NCI-H345 treated with DMSO at 0.1 percent for 48 hours (cell line): ENCODE data around the gene SND1.

Source experiments
- DNase-seq: peaks from one replicate; lab custom pipeline; 2025; ENCODE audit not compliant: unreplicated experiment; lab: John Stamatoyannopoulos, UW

SND1 gene

GRCh38 chr7:128121711-128122530 is 469.9 kb downstream of the SND1 start:
- DNase-seq = no peak

DNA sequence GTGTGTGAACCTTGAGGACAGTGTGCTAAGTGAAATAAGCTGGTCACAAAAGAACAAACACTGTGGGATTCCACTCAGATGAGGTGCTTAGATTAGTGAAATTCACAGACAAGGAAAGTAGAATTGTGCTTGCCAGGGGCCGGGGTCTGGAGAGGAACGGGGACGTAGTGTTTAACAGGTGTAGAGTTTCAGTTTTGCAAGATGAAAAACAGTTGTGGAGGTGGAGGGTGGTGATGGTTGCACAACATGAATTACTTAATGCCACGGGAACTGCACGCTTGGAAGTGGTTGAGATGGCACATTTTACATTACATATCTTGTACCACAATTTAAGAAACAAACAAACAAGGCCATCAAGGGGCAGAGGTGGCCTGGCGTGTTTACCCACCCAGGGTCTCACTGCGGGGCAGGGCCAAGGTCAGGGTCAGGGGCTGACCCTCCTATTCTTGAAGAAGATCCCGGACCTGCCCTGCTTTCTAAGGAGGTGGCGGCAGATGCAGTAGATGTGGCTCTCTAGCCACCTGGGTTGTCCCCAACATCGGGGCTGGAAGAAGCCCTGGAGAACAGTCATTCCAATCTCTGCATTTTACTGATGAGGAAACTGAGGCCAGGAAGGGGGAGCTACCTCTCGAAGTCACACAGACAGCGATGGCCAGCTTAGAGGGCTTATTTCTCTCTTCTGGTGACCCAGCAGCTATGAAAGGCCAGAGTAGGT is 470.7 kb downstream of the SND1 start:
- DNase-seq = no peak

GRCh38 chr7:128123291-128124037 is 471.5 kb downstream of the SND1 start:
- DNase-seq = no peak

- no peak for DNase-seq
These were observed 472.8 kb downstream of the SND1 start for GRCh38 chr7:128124786-128125185.

DNA sequence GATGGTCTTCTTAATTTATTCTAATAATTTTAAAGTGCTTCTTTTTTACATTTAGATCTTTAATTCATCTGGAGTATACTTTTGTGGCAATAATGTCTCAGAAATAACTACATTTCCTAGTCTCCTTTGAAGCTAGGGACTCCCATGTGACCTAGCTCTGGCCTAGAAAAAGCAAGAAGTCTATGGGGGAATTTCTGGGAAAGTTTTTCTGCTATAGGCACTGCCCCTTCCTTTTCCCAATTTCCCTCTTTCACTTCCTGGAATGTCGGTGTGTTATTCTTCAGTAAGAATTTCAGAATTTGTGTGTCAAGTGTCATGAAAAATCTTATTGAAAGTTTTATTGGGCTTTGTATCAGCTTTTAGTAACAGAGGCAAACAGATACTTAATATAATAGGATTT is 473.8 kb downstream of the SND1 start:
- no peak for DNase-seq

DNA sequence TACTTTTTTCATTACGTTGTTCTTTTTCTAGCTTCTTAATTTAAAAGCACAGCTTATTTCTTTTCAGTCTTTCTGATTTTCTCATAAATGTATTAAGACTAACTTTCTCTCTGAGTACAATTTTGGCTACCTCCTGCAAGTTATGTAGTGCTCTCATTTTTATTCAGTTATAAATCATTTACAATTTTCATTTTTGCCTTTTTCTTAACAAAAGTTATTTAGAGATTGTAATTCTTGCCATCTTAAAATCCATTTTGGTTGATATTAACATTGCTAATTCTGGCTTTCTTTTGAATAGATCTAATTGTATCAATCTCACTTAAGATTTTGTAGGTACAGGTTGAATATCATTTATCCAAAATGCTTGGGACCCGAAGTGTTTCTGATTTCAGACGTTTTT is 476.4 kb downstream of the SND1 start:
- no peak for DNase-seq

- no peak for DNase-seq
These were observed 477.4 kb downstream of the SND1 start for GRCh38 chr7:128129224-128129864.

DNA sequence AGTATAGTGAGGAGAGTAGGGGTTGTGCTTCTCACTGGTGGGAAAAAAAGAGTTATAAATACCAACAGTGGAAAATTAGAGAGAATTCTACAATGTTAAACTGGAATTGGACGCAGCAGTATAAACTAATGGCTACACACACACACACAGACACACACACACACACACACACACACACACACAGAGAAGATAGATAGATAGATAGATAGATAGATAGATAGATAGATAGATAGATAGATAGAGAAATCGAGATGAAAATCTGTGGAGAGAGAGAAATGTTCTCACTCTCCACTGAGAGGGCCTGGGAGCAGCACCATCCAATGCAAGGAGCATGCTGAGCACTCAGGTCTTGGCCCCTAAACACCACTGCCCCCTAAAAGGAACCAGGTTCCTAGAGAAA is 479.1 kb downstream of the SND1 start:
- DNase-seq = no peak

DNA sequence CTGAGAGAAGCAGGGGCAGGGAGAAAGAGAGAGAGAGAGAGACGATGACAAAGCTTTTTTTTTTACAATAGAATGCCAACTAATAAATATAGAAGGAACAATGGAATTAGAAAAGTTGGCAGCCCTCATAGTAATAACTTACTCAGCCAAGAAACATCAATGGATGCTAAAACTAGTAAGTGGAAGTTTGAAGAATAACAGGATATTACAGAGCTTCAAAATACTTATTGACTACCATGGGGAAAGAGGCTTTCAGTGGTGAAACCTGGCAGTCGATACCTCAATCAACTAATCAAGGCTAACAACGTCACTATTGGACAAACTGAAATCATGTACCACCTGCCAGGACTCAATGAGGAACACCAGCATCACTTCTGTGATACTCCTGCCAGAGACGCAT is 479.7 kb downstream of the SND1 start:
- no peak for DNase-seq

DNA sequence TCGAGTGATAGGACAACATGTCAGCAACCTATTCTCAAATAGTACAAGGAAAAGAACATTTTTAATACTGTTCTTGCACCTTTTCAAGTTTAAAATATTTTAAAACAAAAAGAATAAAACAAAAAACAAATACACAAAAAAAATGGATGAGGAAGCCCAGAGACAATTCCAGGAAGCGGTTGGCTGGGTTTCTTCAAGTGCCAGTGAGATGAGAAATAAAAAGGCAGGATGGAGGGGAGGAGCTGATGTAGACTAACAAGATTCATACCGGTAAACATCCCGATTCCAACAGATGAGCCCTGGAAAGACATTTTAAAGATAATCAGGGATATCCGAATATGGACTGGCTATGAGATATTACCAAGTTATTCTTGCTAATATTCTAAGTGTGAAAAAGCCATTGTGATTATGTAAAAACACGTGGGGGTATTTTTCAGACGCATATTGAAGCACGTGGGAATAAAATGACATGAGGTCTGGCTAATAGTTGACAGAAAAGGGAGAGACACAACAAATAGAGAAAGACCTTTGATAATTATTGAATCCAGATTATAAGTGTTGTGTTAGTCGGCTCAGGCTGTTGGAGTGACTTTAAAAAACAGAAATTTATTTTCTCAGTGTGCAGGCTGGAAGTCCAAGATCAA is 480.6 kb downstream of the SND1 start:
- no peak for DNase-seq

GRCh38 chr7:128135159-128135514 is 483.1 kb downstream of the SND1 start:
- no peak for DNase-seq

DNA sequence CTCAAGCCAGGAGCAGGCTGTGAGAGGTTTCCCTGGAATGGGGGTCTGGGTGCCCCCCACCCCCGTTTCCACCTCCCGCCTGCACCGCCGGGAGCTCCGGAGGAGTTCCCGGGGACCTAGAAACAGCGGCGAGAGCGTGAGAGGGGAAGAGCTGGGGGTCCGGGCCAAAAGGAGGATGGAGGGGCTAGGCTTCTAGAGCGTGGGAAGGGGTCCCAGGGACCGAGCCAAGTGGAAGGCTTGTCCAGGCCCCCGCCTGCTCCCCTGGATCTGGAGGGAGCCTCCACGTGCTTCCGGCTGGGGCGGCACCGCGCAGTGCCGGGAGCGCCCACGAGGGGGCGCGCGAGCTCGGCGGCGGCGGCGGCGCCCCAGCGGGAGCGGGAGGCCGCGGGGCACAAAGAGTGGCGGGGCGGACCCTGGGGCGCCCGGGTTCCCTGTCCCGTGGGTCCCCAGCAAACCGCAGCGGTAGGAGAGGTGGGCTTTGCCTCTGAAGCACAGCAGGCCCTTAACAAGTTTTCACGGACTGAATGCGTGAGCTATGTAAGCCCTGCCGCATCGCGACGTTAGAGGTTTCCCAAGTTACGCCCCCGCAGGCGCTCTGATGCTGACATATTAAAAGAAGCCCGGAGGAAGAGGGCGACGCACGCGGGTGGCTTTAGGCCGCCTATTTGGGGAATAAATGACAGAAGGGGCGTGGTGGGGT is 483.7 kb downstream of the SND1 start:
- DNase-seq = peak; percentile 30

DNA sequence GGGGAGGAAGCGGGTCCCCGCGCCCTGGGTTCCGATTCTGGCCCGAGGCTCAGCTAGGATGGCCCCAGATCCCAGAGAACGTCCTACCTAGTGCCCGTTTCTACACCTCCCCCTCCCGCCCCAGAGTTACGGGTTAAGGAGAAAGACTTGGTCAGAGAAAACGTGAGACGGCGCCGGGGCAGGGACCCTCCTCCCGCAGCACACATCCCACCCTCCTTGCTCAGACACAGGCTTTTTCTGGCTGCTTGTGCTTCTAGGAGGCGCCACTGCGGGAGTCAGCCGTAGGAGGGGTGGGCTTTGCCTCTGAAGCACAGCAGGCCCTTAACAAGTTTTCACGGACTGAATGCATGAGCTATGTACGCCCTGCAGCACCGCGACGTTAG is 484.2 kb downstream of the SND1 start:
- DNase-seq = no peak

DNA sequence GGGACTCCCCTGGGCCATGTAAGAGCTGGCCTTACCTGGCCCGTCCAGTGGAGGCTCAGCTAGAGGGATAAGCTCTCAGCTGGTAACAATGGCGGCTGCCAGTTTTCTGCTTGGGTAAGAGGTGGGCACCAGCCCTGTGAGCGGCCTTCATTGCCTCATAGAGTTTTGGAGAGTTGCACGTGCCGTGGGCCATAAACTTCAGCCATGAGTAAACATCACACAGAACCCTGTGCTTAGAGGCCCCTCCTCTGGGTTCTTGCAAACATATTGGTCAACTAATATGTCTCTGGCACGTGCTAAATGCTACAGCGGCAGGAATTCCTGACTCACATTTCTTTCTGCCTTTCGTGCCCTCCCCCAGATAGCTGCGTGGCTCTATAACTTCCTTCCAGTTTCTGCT is 485.2 kb downstream of the SND1 start:
- DNase-seq = no peak

- no peak for DNase-seq
These were observed 487.4 kb downstream of the SND1 start for GRCh38 chr7:128139406-128139805.

- no peak for DNase-seq
These were observed 489.7 kb downstream of the SND1 start for GRCh38 chr7:128141683-128142195.
